Nephron (organoid): Measurements from ENCODE around the gene SNCA.

ENCODE experiments used
- H3K27ac Mint-ChIP-seq, 3 experiments: 2 replicates each; pipeline ENCODE4 v1.8.0; 2020; ENCODE audit warnings: mixed read lengths in 3 of 3, mild to moderate bottlenecking in 2 of 3, moderate library complexity in 1 of 3
- H3K27me3 Mint-ChIP-seq: 2 replicates; pipeline ENCODE4 v1.8.0; 2021; ENCODE audit warnings: low read depth, mild to moderate bottlenecking, moderate library complexity, mixed read lengths
- H3K36me3 Mint-ChIP-seq: 2 replicates; pipeline ENCODE4 v1.8.0; 2020; ENCODE audit warnings: low read depth, mixed read lengths
- H3K4me1 Mint-ChIP-seq: 2 replicates; pipeline ENCODE4 v1.8.0; 2020; ENCODE audit warnings: mixed read lengths
- H3K4me3 Mint-ChIP-seq, 3 experiments: 2 replicates each; pipeline ENCODE4 v1.8.0; 2020; ENCODE audit warnings: mild to moderate bottlenecking in 3 of 3, mixed read lengths in 3 of 3, moderate library complexity in 2 of 3
- H3K9me3 Mint-ChIP-seq: 2 replicates; pipeline ENCODE4 v1.8.0; 2020; ENCODE audit warnings: mixed read lengths
- CTCF ChIP-seq, 3 experiments: fragments of 200-600 bp; sonication (generic); IDR thresholded peaks; one replicate each; pipeline ENCODE4 v1.5.0; 2021; ENCODE audit warnings: antibody characterized with exemption in 3 of 3; ENCODE audit not compliant: unreplicated experiment in 3 of 3

Gene SNCA

DNA sequence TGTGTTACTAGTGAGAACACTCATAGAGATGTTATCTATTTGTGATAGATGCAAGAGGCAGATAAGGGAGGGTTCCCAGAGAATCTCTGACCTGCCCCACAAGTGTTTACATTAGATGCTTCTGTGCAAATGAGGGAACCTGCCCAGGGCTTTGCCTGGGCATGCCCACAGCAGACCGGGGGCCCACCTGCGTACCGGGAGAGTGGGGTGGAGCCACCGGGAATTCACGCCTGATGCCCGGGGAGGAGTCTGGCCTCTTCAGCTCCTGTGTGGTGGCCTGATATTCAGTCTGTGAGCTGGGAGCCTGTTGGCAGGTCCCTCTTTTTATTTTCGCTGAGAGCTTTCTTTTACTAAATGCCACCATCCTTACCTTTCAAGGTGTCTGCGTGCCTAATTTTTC lies 155.7 kb downstream of the SNCA start:
- Mint-ChIP-seq H3K36me3 (no peaks in the 10 kb centered on the region), H3K27me3 (no peaks in the 10 kb centered on the region), H3K27ac (no peak overlapping the region), H3K4me3 (no peak overlapping the region), H3K9me3 (peaks cover 11% of the 10 kb centered on the region), H3K4me1 (no peaks in the 10 kb centered on the region)
- TF ChIP-seq CTCF (IDR thresholded peaks at IDR 0.05; ENCODE audit: unreplicated experiment in 3 of 3) = no peak

- no peak overlapping the region for H3K27ac Mint-ChIP-seq
- H3K4me1 Mint-ChIP-seq = no peaks in the 10 kb centered on the region
- TF ChIP-seq CTCF (IDR thresholded peaks at IDR 0.05; ENCODE audit: unreplicated experiment in 3 of 3) = no peak
- H3K4me3 Mint-ChIP-seq = no peak overlapping the region
- H3K36me3 Mint-ChIP-seq = no peaks in the 10 kb centered on the region
- peaks cover 13% of the 10 kb centered on the region for H3K9me3 Mint-ChIP-seq
- no peaks in the 10 kb centered on the region for H3K27me3 Mint-ChIP-seq
These were observed 162.0 kb downstream of the SNCA start for GRCh38 chr4:89674876-89675459.
